Ishikawa (cell line): ENCODE data around the gene VSTM2B.

Experiments
- CEBPB ChIP-seq: IDR thresholded peaks from 2 replicates; pipeline ENCODE4 v1.6.1; 2012
- EP300 ChIP-seq: IDR thresholded peaks from 2 replicates; pipeline ENCODE4 v1.6.1; 2012; ENCODE audit warnings: borderline replicate concordance
- MAX ChIP-seq: IDR thresholded peaks from 2 replicates; pipeline ENCODE4 v1.6.1; 2012
- RAD21 ChIP-seq: IDR thresholded peaks from 2 replicates; pipeline ENCODE4 v1.6.1; 2012; ENCODE audit warnings: low read depth
- REST ChIP-seq: IDR thresholded peaks from 2 replicates; pipeline ENCODE4 v1.6.1; 2012; ENCODE audit warnings: low read depth, mild to moderate bottlenecking
- TAF1 ChIP-seq: IDR thresholded peaks from 2 replicates; pipeline ENCODE4 v1.6.1; 2012; ENCODE audit warnings: low read depth, mild to moderate bottlenecking
- USF1 ChIP-seq: IDR thresholded peaks from 2 replicates; pipeline ENCODE4 v1.6.1; 2012
- YY1 ChIP-seq: IDR thresholded peaks from 2 replicates; pipeline ENCODE4 v1.6.1; 2012; ENCODE audit warnings: low read depth

- no peak for TF ChIP-seq TAF1
- TF ChIP-seq EP300: no peak
- TF ChIP-seq MAX: no peak
- TF ChIP-seq USF1: no peak
- TF ChIP-seq REST: no peak
- no peak for TF ChIP-seq RAD21
- no peak for TF ChIP-seq CEBPB
- TF ChIP-seq YY1: no peak
These were observed 47.8 kb upstream of the VSTM2B start for GRCh38 chr19:29477831-29478577.
